Endothelial cell of umbilical vein (primary cell): ENCODE data around the gene PTGFRN. TPM values are rescaled to one million over a fixed set of nuclear protein-coding genes. Genes with fewer than 3 reads are reported as not detected.

ENCODE experiments used
- BruUV-seq: library from RNA; stranded (reverse); fragments of 400-500 nt; replicated peaks from 2 replicates; lab custom pipeline; 2021; lab: Mats Ljungman, UMichigan
- CTCF ChIA-PET: fragments of 300-600, 350-600 bp; sonication (Branson Sonifier 250); formaldehyde crosslinking; loops from one replicate; lab custom pipeline; 2021; ENCODE audit warnings: antibody characterized with exemption, inconsistent platforms; lab: Charles Lee
- POLR2A ChIA-PET: fragments of 300-600, 350-600 bp; sonication (Branson Sonifier 250); formaldehyde crosslinking; loops from one replicate; lab custom pipeline; 2021; ENCODE audit warnings: antibody characterized with exemption, inconsistent platforms; lab: Charles Lee
- DNase-seq: peaks from one replicate; pipeline ENCODE4 v3.0.0-alpha.2; 2011; ENCODE audit warnings: low read depth, low spot score
- FAIRE-seq: peaks from 2 replicates; lab custom pipeline; 2011; peaks lifted over from hg19 to GRCh38; lab: Jason Lieb, UNC
- H2AFZ ChIP-seq: 2 replicates; pipeline ENCODE4 v1.6.0; 2012; ENCODE audit warnings: low read depth, low read length, control low read depth, inconsistent platforms
- H3K27ac ChIP-seq: 2 replicates; pipeline ENCODE4 v1.5.1; 2011; ENCODE audit warnings: low read depth, mild to moderate bottlenecking, control low read depth, low read length, moderate library complexity; ENCODE audit not compliant: insufficient read depth
- H3K27me3 ChIP-seq, 2 experiments: 2 replicates each; pipeline versions ENCODE4 v1.6.0 to v1.6.1; 2011; ENCODE audit warnings: low read length in 2 of 2, mixed read lengths in 1 of 2; ENCODE audit not compliant: control insufficient read depth in 2 of 2, insufficient read depth in 2 of 2
- H3K36me3 ChIP-seq, 2 experiments: 2 replicates in 1 of 2; 3 replicates in 1 of 2; pipeline ENCODE4 v1.5.1; 2011; ENCODE audit warnings: low read length in 2 of 2, mild to moderate bottlenecking in 1 of 2, moderate library complexity in 1 of 2; ENCODE audit not compliant: control insufficient read depth in 2 of 2, insufficient read depth in 2 of 2; ENCODE audit errors: extremely low read depth in 1 of 2
- H3K4me1 ChIP-seq: 3 replicates; pipeline ENCODE4 v1.5.1; 2011; ENCODE audit warnings: mild to moderate bottlenecking, low read length; ENCODE audit not compliant: control insufficient read depth, insufficient read depth; ENCODE audit errors: extremely low read depth
- H3K4me2 ChIP-seq: 2 replicates; pipeline ENCODE4 v1.6.1; 2011; ENCODE audit warnings: low read length, control low read depth, mixed read lengths; ENCODE audit not compliant: insufficient read depth
- H3K4me3 ChIP-seq, 3 experiments: fragments of 200-600 bp in 1 of 3; sonication (generic), shearing (Covaris generic) in 1 of 3; replicated peaks in 1 of 3; 2 replicates each; pipeline ENCODE4 v1.5.1; 2011 to 2016; ENCODE audit warnings: control low read depth in 3 of 3, low read length in 3 of 3, mild to moderate bottlenecking in 2 of 3, inconsistent platforms in 1 of 3, low read depth in 1 of 3, moderate library complexity in 1 of 3; ENCODE audit not compliant: insufficient read depth in 1 of 3
- H3K79me2 ChIP-seq: 2 replicates; pipeline ENCODE4 v1.6.0; 2012; ENCODE audit warnings: low read length, inconsistent platforms; ENCODE audit not compliant: control insufficient read depth, insufficient read depth
- H3K9ac ChIP-seq: replicated peaks from 2 replicates; pipeline ENCODE3; 2011; ENCODE audit warnings: low read length, control low read depth; ENCODE audit not compliant: insufficient read depth; ENCODE audit errors: extremely low read depth
- H3K9me1 ChIP-seq: replicated peaks from 3 replicates; pipeline ENCODE4 v1.6.0; 2011; ENCODE audit warnings: mild to moderate bottlenecking, low read length; ENCODE audit not compliant: control insufficient read depth, insufficient read depth; ENCODE audit errors: extremely low read depth
- H3K9me3 ChIP-seq: replicated peaks from 2 replicates; pipeline ENCODE4 v1.5.1; 2012; ENCODE audit warnings: low read length, inconsistent platforms; ENCODE audit not compliant: control insufficient read depth, insufficient read depth
- H4K20me1 ChIP-seq: replicated peaks from 2 replicates; pipeline ENCODE3; 2011; ENCODE audit warnings: mild to moderate bottlenecking, low read length; ENCODE audit not compliant: control insufficient read depth, insufficient read depth; ENCODE audit errors: extremely low read depth
- EZH2 ChIP-seq: IDR thresholded peaks from 2 replicates; pipeline ENCODE4 v1.6.1; 2012; ENCODE audit warnings: borderline replicate concordance, low read depth, mild to moderate bottlenecking, moderate library complexity, low read length, inconsistent platforms; ENCODE audit not compliant: severe bottlenecking
- FOS ChIP-seq: IDR thresholded peaks from 2 replicates; pipeline ENCODE4 v1.6.1; 2011; ENCODE audit warnings: mild to moderate bottlenecking, low read length, moderate library complexity, borderline replicate concordance; ENCODE audit not compliant: insufficient read depth
- GATA2 ChIP-seq: IDR thresholded peaks from 2 replicates; pipeline ENCODE4 v1.7.0; 2011; ENCODE audit warnings: low read depth, mild to moderate bottlenecking, moderate library complexity, mixed read lengths, low read length; ENCODE audit not compliant: insufficient read length, insufficient read depth
- JUN ChIP-seq: IDR thresholded peaks from 2 replicates; pipeline ENCODE4 v1.6.1; 2011; ENCODE audit warnings: borderline replicate concordance, low read depth; ENCODE audit not compliant: insufficient read length, insufficient read depth
- MYC ChIP-seq: IDR thresholded peaks from one replicate; pipeline ENCODE4 v1.6.1; 2011; ENCODE audit warnings: mild to moderate bottlenecking, low read depth, low read length
- POLR2A ChIP-seq: IDR thresholded peaks from 2 replicates; pipeline ENCODE4 v1.6.1; 2012; ENCODE audit warnings: low read depth, mild to moderate bottlenecking, control low read depth, low read length
- POLR2AphosphoS5 ChIP-seq: IDR thresholded peaks from 2 replicates; pipeline ENCODE4 v1.6.1; 2012; ENCODE audit warnings: low read depth, mild to moderate bottlenecking, control low read depth, low read length, moderate library complexity; ENCODE audit not compliant: insufficient read depth
- dilution Hi-C: fragments of 300-500 bp; cut with MboI; formaldehyde crosslinking; loops from one replicate; pipeline ENCODE4 v1.15.0; 2019; ENCODE audit warnings: low sequenced_read_pairs; ENCODE audit not compliant: extremely low pct_ligation_motif_present
- intact Hi-C: fragments of 100-400 bp; cut with micrococcal nuclease; formaldehyde crosslinking; loops from one replicate; pipeline ENCODE4 v1.10.0; 2022
- polyA plus RNA-seq, 4 experiments: library from polyadenylated mRNA; depleted of rRNA in 3 of 4; stranded (reverse) in 3 of 4; unstranded in 1 of 4; fragments of >200 nt; gene quantifications; 2 replicates each; pipeline versions ENCODE4 v1.2.1 to v1.2.3, GENCODE V29; 2011 to 2012; ENCODE audit warnings: missing spikeins in 1 of 4
- total RNA-seq: library from RNA; stranded (reverse); gene quantifications from 2 replicates; pipeline ENCODE4 v1.2.3, GENCODE V29; 2021
- TF ChIP-seq, protein P1 (sequence below): IDR thresholded peaks from 2 replicates; pipeline ENCODE4 v1.6.1; 2011; ENCODE audit not compliant: insufficient read depth, insufficient read length
- TF ChIP-seq, protein P2 (sequence below), 2 donors: IDR thresholded peaks; 1 replicate in 1 of 2; 2 replicates in 1 of 2; pipeline ENCODE4 v1.5.1; 2011; ENCODE audit warnings: low read length in 2 of 2, mild to moderate bottlenecking in 2 of 2, moderate library complexity in 2 of 2, control low read depth in 1 of 2, inconsistent platforms in 1 of 2, low read depth in 1 of 2; ENCODE audit not compliant: insufficient read depth in 1 of 2; ENCODE audit errors: extremely low read depth in 1 of 2

The PTGFRN gene
- total and polyA plus RNA-seq, 2 donors (not counting 3 experiments of a cell fraction or from before 2014, with no cell fraction given) = 39.6 to 60.7 TPM

DNA sequence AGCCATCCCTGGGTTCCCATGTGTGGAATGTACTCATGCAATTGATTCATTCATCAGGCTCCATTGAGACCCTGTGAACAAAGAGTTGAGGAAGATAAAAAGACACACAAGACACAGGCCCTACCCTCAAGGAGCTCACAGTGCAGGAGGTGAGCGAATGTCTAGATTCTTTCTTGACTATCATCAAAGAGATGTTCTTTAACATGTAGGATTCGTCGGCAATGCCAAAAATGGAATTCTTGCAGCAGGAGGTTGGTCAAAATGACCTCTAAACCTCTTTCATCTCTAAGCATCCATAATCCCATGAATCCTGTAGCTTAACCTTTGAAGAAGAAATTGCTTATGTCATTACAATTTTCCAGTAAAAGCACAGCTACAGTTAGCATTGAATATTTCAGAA lies 122.5 kb downstream of the PTGFRN start:
- Histone ChIP-seq H2AFZ (no peak overlapping the region), H3K36me3 (no peaks in the 10 kb centered on the region)
- dilution Hi-C loops = no loop called here

More for the DNA sequence above, 122.5 kb downstream of the PTGFRN start:
- intact Hi-C loops = no loop called here
- FAIRE-seq (no peak), DNase-seq (no peak)
- no peak overlapping the region for H3K4me2 ChIP-seq
- no peaks in the 10 kb centered on the region for H3K9me3 ChIP-seq
- TF ChIP-seq, protein P1, sequence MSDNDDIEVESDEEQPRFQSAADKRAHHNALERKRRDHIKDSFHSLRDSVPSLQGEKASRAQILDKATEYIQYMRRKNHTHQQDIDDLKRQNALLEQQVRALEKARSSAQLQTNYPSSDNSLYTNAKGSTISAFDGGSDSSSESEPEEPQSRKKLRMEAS = no peak
- TF ChIP-seq POLR2AphosphoS5 = no peak
- TF ChIP-seq POLR2A = no peak
- TF ChIP-seq JUN = no peak
- TF ChIP-seq MYC = no peak
- TF ChIP-seq GATA2 = no peak
- TF ChIP-seq, protein P2, sequence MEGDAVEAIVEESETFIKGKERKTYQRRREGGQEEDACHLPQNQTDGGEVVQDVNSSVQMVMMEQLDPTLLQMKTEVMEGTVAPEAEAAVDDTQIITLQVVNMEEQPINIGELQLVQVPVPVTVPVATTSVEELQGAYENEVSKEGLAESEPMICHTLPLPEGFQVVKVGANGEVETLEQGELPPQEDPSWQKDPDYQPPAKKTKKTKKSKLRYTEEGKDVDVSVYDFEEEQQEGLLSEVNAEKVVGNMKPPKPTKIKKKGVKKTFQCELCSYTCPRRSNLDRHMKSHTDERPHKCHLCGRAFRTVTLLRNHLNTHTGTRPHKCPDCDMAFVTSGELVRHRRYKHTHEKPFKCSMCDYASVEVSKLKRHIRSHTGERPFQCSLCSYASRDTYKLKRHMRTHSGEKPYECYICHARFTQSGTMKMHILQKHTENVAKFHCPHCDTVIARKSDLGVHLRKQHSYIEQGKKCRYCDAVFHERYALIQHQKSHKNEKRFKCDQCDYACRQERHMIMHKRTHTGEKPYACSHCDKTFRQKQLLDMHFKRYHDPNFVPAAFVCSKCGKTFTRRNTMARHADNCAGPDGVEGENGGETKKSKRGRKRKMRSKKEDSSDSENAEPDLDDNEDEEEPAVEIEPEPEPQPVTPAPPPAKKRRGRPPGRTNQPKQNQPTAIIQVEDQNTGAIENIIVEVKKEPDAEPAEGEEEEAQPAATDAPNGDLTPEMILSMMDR (IDR thresholded peaks at IDR 0.05; ENCODE audit: extremely low read depth in 1 of 2, insufficient read depth in 1 of 2, low read depth in 1 of 2, low read length in 2 of 2) = no peak
- TF ChIP-seq EZH2 = no peak
- TF ChIP-seq FOS = no peak
- POLR2A ChIA-PET = no interaction called here
- peaks cover 9% of the 10 kb centered on the region for H3K4me1 ChIP-seq
- no peaks in the 10 kb centered on the region for H3K9me1 ChIP-seq
- CTCF ChIA-PET = no interaction called here
- H3K4me3 ChIP-seq = no peak overlapping the region
- no peaks in the 10 kb centered on the region for H3K27me3 ChIP-seq
- no TSS peak for BruUV-seq
- H4K20me1 ChIP-seq = no peaks in the 10 kb centered on the region
- H3K79me2 ChIP-seq = no peaks in the 10 kb centered on the region
- no peak overlapping the region for H3K9ac ChIP-seq
- H3K27ac ChIP-seq = no peak overlapping the region
